T-helper 22 cell (primary cell): ENCODE results near the gene IREB2.
"Not testable (repeated sequence)": the region's sequence is repeated elsewhere in the genome, so short reads cannot be mapped to it uniquely, and the experiment has no call there.

Experiments used
- DNase-seq: peaks from one replicate; pipeline ENCODE4 v3.0.0-alpha.2; 2020; ENCODE audit warnings: low read depth

Gene IREB2

DNA sequence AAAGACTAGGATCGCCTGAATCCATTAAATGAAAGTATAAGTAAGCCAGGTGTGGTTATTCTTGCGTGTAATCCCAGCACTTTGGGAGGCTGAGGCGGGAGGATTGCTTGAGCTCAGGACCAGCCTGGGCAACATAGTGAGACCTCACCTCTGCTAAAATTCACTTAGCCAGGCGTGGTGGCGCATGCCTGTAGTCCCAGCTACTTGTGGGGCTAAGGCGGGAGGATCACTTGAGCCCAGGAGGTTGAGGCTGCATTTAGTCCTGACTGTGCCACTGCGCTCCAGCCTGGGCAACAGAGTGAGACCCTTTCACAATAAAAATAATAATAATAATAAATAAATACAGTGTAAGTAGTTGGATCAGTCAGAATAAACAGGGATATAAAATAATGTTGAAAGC lies 43.9 kb downstream of the IREB2 start:
- DNase-seq = no peak

DNA sequence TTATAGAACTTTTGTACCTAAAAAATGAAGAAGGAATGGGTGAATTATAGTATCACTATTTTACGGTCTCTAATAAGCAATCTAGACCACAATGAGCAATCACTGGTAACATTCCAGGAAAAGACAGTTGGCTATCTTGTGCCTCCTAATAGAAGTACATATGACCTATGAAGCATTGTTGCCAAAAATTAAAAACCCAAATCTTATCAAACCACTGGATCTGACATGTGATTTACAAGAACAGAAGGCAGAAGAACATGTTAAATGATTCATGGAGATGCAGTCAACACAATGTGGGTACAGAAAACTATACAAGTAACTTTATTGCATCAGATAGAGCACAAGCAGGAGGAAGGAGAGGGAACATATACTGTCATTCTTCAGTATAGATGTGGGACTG lies 54.9 kb downstream of the IREB2 start:
- no peak for DNase-seq

DNA sequence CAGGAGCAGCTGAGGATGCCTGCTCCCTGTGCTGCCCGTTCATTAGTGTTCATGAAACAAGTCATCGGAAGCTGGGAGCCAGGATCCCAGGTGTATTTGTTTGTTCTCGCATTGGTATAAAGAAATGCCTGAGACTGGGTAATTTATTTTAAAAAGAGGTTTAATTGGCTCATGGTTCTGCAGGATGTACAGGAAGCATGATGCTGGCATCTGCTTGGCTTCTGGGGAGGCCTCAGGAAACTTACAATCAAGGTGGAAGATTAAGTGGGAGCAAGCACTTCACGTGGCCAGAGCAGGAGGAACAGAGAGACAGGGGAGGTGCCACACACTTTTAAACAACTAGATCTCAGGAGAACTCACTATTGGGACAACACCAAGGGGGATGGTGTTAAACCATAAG lies 63.8 kb downstream of the IREB2 start:
- no peak for DNase-seq

DNA sequence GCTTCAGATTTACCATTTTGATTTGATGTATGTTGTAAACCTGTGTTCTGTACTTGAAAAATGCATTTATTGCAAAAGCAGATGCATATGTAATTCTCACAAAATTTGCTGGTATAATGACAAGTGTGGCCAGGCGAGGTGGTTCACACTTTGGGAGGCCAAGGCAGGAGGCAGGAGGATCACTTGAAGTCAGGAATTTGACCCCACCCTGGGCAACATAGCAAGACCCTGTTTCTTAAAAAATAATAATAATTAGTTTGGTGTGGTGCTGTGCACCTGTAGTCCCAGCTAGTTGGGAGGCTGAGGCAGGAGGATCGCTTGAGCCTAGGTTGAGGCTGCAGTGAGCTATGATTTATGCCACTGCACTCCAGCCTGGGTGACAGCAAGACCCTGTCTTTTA lies 64.6 kb downstream of the IREB2 start:
- no peak for DNase-seq

DNA sequence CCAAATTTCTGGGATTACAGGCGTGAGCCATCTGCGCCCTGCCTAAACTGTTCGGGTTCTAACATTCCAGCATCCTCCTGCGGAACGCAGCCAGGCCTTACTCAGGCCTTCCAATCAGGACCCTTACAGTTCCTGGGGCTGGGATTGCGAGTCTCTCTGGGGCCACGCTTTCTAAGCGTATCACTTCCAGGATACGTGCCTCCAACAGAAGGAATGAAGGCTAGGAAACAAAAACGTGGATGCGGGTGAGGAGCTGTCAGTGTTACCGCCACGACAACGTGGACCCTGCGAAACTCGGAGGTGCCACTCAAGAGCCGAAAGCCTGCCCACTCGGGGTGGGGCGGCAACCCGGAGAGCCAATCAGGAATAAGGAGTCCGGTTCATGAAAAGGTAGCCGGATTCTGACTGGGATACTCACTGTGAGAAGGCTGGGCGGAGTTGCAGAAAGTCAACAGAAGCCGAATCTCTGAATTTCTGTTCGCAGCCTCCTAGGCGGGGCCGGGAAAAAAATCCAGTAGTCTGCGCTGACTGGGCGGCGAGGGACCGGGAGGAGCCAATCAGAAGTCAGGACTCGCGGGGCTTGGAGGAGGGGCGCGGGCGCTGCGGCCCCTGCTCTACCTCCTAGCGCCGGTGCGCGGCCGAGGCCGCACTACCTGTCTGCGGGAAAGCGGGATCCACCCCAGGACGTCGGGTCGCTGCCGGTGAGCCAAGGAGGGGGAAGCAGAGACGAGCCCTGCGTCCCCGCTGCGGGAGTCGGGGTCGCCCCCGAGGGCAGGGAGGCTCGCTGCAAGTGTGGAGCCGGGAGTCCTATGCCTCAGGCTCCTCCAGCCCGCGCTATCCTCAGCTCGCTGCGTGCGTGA lies 69.2 kb downstream of the IREB2 start, which contains the start of gene HYKK:
TSS of gene HYKK (plus strand) at position 607 of the 860 bp plus-strand sequence. CDS start 5,512 bp downstream, outside the sequence.
- peak; percentile 64 for DNase-seq

DNA sequence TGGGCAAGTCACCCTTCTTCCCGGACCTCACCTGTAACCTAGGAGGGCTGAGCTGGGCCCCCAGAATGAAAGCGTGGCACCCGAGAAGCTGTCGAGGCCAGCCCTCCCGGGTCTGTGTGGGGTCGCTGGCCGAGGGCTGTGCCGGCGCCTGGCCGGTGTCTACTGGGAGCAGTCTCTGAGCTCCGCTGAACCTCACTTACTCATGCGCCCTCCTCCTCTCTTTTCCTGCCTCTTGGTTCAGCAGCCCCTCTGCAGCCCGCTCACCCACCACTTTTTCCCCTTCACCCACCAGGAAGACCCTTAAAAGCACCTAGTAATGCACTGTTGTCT lies 69.8 kb downstream of the IREB2 start:
- no peak for DNase-seq

DNA sequence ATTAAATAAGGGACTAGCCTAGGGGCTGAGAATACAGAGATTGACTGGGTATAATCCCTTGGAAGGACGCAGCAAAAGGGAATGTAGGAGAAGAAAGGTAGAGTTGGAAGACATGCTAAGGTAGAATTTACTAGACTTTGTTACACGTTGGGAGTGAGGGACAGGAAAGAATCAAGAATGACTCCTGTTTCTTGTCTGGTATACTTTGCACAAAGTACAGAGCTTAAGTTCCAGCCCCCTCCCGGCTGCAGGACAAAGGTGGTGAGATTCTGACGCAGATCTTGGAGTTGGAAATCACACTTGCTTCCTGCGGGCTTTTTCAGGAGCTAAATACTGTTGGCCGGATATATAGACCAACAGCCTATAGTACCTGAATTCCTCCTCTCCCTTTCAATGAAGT lies 70.3 kb downstream of the IREB2 start:
- DNase-seq = no peak

DNA sequence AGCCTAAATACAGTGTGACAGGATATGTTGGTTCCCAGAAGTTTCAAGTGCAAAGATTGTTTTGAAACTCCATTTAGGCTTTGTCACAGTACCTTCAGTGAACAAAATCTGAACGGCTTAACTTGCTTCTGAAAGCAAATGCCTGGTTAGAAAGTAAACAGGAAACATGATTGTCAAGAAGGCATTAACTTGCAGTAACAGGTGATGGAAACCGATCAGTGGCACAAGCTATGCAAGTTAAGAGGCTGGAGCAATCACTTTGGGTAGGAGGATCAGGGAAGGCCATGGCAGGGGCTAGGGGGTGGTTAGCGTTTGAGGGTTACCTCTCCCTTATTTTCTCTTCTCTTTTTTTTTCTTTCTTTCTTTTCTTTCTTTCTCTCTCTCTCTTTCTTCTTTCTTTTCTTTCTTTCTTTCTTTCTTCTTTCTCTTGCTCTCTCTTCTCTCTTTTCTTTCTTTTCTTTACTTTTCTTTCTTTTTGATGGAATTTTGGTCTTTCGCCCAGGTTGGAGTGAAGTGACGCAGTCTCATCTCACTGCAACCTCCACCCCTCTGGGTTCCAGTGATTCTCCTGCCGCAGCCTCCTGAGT lies 71.8 kb downstream of the IREB2 start:
- DNase-seq = no peak

DNA sequence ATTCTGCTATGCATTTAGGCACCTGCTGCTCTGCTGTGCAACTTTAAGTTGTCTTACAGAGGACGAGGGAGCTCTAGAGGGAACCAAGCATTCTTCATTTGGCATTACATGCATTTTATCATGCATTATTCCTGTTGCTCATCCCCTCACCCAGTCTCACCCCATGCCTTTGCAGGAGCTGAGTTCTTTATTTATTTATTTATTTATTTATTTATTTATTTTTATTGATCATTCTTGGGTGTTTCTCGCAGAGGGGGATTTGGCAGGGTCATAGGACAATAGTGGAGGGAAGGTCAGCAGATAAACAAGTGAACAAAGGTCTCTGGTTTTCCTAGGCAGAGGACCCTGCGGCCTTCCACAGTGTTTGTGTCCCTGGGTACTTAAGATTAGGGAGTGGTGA lies 82.0 kb downstream of the IREB2 start:
- DNase-seq = not testable (repeated sequence)

DNA sequence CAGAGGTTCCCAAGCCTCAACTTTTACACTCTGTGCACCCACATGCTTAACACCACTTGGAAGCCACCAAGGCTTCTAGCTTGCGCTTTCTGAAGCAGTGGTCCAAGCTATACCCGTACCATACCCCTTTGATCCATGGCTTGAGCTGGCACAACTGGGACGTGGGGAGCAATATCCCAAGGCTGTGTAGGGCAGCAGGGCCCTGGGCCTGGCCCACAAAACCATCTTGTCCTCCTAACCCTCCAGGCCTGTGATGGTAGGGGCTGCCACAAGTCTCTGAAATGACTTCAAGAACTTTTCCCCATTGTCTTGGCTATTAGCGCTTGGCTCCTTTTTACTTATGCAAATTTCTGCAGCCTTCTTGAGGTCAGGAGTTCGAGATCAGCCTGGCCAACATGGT lies 86.2 kb downstream of the IREB2 start:
- DNase-seq = no peak

DNA sequence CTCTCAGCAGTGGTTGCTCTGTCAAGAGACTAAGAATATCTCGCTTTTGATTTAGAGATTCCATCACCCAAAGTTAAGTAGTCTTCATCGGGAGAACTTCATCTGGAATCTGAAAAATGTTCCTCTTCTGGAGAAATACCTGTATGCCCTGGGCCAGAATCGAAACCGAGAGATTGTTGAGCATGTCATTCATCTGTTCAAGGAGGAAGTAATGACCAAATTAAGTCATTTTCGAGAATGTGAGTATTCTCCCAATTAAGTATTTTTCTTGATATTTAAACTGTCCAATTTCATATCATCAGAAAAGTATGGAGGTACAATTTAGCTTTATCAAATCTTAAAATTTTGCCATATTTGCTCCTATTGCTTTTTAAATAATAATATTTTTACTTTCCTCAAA lies 89.3 kb downstream of the IREB2 start:
- DNase-seq = no peak

DNA sequence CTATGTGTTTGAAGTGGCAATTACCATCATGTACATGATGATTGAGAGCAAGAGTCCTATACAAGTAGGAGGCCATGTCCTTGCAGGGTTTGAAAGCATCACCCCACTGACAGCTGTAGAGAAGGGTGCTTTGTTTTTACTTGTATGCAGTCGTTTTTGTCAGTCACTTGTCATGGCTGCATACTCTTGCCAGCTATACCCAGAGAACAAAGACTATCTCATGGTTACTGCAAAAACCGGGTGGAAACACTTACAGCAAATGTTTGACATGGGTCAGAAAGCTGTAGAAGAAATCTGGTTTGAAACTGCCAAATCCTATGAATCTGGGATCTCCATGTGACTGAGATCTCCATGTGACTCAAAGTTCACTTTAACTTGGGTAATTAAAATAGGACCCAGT lies 95.3 kb downstream of the IREB2 start:
- DNase-seq = no peak

DNA sequence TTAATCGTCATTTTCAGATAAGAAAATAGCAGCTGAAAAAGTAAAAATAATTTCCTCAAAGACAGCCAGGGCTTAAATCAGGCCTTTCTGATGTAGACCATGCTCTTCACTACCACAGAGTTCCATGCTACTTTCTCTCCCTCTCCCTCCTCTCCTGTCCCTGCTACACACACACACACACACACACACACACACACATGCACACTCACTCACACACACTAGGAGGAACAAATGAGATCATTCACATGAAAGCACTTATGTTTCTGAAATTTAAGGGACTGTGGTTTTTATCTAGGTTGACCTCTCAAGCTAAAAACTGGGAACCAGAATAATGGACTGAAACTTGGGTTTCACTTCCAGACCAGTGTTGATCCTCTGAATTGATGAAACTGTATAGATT lies 98.1 kb downstream of the IREB2 start:
- DNase-seq = no peak

DNA sequence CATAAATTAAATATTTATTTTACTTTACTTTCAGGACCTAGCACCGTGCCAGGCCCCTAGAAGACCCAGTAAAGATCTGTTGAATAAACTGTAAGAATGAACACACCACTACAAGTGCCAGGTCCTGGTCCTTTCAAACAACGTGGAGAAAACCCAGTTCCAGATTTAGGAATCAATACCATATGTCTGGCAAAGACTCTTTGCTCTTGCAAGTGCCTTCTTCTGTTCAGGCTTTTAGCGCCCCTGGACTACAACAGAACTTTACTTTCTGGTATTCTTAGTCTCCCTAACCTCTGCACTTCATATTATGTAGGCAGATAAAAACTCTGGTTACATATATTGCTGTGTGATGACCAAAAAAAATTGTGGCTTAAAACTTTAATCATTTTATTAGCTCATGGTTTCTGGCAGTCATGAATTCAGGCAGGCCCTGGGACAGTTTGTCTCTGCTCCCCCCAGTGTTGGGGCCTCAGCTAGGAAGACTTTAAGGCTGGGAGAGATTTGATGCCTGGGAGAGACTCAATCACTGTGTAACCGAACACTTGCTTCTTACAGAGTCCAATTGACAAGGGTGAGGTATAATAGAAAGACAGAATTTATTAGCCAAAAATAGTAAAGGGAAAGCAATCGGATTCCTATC lies 99.4 kb downstream of the IREB2 start:
- DNase-seq = no peak

DNA sequence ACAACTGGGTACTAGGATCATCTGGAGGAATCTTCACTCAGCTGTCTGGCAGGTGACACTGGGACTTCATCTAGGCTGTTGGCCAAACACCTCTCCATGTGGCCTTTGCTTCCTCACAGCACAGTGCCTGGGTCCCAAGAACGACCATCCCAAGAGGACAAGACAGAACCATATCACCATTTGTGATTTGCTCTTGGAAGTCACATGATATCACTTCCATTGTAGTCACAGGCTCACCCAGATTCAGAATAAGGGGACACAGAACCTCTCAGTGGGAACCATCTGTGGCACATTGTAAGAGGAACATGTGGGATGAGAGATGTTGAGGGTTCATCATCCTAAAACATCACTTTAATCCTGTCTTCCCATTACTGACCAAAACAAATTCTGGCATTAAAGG lies 100.3 kb downstream of the IREB2 start:
- no peak for DNase-seq

DNA sequence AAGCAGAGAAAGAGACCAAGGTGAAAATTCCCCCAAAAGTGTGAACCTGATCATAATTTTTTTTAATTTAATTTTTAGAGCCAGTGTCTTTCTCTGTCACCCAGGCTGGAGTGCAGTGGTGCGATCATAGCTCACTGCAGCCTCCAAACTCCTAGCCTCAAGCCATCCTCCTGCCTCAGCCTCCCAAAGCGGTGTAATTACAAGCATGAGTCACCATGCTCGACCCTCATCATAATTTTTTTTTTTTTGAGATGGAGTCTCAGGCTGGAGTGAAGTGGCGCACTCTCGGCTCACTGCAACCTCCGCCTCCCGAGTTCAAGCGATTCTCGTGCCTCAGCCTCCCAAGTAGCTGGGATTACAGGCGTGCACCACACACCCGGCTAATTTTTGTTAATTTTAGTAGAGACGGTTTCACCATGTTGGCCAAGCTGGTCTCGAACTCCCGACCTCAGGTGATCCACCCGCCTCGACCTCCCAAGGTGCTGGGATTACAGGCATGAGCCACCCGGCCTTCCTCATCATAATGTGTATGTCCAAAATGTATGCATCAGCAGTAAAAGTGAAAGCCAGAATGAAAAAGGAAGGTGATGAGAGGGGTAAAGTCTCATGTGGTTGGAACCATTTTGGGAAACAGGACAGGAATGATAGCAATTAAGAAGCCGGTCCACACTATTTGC lies 101.6 kb downstream of the IREB2 start:
- not testable (repeated sequence) for DNase-seq

DNA sequence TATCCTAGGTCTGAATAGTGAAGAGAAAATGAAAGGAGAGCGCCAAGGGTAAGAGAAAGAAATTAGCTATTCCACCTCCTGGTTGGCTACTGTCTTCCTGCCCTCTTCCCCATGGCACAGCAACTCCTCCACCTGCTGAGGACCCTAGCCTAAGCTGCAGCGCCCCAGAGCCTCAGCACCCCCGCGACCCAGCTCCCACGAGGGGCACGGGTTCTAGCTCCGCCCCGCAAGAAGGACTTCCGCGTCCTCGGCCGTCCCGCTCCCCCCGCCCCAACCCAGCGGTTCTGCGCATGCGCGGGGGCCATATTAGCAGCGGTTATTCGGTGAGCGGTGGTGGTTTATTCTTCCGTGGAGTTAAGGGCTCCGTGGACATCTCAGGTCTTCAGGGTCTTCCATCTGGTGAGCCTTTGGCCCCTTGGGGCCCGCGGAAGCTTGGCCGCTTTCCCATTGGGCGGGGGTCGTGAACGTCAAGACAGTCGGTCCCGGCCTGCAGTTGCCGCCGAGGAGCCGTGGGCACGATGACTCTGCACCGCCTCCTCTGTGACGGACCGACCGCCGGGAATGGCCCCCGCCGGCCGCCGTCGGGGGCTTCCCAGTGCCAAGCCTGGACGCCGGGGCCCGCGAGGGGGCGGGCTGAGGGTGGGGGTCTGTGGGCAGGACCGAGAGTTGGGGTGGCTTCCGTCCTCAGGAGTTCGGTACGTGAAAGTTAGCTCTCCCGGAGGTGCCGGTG lies 102.3 kb downstream of the IREB2 start, which contains the start of gene PSMA4:
TSS of gene PSMA4 (plus strand) at position 304 of the 730 bp plus-strand sequence. CDS start 1,484 bp downstream, outside the sequence.
- DNase-seq = peak; percentile 86

DNA sequence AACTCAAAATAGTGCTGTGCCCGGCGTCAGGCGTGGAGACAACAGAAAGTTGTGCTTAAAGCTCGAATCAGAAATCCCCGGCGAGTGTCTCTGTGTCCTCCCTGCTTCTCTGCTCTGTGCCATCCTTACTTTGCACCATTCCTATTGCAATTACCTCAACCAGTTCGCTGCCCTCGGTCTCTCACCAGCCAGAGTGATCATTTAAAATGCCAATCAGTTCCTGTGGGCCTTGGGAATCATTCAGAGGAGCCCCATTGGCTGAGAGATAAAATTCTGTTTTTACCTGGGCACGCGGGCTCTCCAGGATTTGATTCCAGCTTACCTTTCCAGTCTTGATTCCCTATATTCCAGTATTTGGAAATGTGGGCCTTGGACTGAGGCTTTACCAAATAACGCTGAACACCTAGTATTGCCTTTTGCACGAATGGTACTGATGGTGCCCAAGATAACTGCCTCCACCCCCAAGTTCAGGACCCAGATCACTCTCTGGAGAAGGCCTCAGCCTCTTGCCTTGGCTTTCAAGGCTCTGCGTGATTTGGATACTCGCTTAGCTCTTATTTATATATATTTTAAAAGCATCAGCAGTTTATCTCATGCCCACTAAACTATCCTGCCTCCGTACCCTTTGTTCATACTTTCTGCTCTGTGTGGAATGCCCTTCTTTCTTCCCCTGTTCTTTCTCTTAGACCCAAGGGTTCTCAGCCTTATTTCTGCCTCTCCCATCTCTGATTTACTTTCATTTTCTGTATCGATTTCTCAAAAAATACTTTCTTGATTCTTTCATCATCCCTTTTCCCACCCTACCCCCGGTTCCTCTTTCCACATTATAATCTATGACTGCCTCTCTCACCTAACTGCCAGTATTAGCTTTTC lies 103.1 kb downstream of the IREB2 start:
- no peak for DNase-seq

DNA sequence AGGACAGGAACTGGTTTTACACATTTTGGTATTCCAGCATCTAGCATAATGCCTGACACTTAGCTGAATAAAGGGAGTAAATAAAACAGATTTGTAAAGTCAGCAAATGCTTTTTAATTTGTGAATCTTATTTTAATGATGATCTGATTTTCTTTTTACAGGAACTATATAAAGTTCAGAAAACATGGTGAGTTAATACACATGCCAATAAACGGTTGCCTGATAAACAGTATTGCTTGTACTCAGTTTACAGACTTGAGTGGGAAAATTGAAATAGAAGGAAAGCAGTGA lies 103.7 kb downstream of the IREB2 start:
- DNase-seq = no peak

DNA sequence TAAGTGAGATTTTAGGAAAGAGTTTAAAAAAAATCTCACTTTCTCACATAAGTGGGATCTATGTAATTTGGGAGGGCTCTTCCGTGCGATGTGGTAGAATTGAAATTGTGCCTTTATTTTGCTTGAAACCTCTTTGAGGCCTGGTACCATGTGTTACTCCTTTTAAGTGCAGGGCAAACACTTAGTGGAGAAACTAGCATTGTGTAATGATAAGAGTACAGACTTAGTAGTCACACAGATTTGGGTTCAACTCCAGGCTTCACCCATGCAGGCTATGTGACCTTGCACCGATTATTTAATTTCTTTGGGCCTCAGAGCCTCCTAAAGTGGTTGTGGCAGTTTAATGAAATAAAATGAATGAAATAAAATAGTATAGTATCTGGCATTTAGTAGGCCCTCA lies 104.6 kb downstream of the IREB2 start:
- DNase-seq = no peak

DNA sequence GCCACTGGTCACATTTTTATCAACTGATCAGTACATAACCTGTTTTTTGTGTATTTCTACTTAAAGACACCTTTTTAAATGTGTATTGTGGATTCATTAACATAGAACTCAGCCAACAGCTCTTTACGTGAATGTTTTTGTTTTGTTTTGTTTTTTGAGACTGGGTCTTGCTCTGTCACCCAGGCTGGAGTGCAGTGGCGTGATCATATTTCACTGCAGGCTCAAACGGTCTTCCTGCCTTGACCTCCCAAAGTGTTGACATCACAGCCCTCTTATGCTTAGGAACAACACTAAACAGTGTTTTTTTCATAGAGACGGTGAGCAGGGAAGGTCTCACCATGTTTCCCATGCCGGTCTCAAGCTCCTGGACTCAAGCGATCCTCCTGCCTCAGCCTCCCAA lies 112.2 kb downstream of the IREB2 start:
- DNase-seq = no peak
